Measurements from ENCODE around the gene HACE1. TPM values are rescaled to one million over a fixed set of nuclear protein-coding genes. Genes with fewer than 3 reads are reported as not detected.

HACE1 gene
- total RNA-seq, 4 donors from 2014 or later = 15.7 to 23.3 (median 21.0) TPM

- TF ChIP-seq CTCF (IDR thresholded peaks at IDR 0.05; ENCODE audit: low read depth) = no peak
Measured at GRCh38 chr6:104714796-104715195, 144.9 kb downstream of the HACE1 start.

GRCh38 chr6:104713982-104714381 is 145.7 kb downstream of the HACE1 start:
- no peak for TF ChIP-seq CTCF (IDR thresholded peaks at IDR 0.05; ENCODE audit: low read depth)

- no peak for TF ChIP-seq CTCF (IDR thresholded peaks at IDR 0.05; ENCODE audit: low read depth)
Measured at GRCh38 chr6:104711371-104711770, 148.3 kb downstream of the HACE1 start.

GRCh38 chr6:104710543-104711335 is 149.0 kb downstream of the HACE1 start:
- TF ChIP-seq CTCF (IDR thresholded peaks at IDR 0.05; ENCODE audit: low read depth) = no peak

- no peak for TF ChIP-seq CTCF (IDR thresholded peaks at IDR 0.05; ENCODE audit: low read depth)
Measured at GRCh38 chr6:104705916-104706442, 153.7 kb downstream of the HACE1 start.

- TF ChIP-seq CTCF (IDR thresholded peaks at IDR 0.05; ENCODE audit: low read depth) = no peak
Measured at GRCh38 chr6:104705095-104705707, 154.5 kb downstream of the HACE1 start.

GRCh38 chr6:104704191-104704590 is 155.5 kb downstream of the HACE1 start:
- TF ChIP-seq CTCF (IDR thresholded peaks at IDR 0.05; ENCODE audit: low read depth) = no peak

Data from subcutaneous adipose tissue (tissue), 4 donors.